HG03103 (cell line): Measurements from ENCODE around the gene SNN.

Experiments used
- ATAC-seq: cut with Tn5 transposase; IDR thresholded peaks from one replicate; pipeline ENCODE4 v1.9.1; 2021; ENCODE audit warnings: low read depth; ENCODE audit not compliant: unreplicated experiment

The SNN gene

DNA sequence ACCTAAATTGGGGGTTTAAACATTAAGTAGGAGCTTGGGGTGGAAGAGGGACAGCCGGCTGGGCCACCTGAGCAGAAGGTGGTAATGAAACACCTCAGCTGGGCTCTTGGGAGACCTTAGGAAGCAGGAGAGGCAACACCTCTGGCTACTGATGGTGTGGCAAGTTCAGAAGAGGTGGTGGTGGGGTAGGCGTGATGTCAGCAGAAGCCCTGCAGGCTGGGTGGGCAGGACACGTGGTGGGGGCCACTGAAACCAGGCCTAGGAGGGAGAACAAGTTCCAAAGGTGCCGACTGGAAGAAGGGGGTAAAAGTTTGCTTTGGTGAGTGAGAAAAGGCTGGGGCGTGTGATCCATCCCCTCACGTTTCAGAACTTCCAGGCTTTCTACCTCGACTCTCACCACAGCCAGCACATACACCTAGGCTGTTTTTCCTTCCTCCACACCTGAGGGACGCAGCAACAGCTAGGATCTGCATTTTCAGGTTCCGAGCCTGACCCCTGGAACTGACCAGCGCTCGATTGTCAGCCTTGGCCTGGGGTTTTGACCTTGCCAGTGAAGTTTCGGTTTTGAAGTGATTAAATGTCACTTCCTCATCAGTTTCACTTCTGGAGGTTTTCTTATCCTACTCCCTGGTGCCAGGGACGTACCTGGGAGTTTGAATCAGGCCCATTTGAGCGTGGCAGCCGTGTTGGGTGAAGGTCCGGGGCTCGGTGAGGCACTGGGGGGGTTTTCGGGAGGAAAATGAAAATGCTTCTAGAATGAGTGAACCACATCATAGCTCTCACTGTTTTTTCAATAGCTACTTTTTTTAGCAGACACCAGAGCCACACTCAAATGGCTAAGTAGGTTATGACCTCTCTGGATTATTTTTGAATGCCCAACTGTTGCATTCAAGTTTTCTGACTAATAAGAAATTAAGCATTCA is 10.0 kb downstream of the SNN start:
- ATAC-seq: no peak

DNA sequence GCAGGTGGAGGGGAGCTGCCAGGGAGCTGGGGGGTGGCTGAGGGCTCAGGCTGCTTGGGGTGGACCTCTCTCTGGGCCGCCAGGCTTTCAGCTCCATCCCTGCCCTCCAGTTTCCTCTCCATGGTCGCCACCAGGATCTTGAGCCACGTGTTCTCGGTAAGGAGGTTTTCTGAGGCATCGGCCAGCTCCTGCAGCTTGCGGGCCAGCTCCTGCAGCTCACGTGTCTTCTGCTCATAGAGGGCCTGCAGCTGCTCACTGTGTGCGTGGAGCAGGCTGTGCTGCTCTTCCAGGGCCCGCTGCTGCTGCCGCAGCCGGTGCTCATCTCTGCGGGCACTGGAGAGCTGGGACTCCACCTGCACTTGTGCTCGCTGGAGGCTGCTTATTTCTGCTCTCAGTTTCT is 11.0 kb downstream of the SNN start:
- no peak for ATAC-seq

DNA sequence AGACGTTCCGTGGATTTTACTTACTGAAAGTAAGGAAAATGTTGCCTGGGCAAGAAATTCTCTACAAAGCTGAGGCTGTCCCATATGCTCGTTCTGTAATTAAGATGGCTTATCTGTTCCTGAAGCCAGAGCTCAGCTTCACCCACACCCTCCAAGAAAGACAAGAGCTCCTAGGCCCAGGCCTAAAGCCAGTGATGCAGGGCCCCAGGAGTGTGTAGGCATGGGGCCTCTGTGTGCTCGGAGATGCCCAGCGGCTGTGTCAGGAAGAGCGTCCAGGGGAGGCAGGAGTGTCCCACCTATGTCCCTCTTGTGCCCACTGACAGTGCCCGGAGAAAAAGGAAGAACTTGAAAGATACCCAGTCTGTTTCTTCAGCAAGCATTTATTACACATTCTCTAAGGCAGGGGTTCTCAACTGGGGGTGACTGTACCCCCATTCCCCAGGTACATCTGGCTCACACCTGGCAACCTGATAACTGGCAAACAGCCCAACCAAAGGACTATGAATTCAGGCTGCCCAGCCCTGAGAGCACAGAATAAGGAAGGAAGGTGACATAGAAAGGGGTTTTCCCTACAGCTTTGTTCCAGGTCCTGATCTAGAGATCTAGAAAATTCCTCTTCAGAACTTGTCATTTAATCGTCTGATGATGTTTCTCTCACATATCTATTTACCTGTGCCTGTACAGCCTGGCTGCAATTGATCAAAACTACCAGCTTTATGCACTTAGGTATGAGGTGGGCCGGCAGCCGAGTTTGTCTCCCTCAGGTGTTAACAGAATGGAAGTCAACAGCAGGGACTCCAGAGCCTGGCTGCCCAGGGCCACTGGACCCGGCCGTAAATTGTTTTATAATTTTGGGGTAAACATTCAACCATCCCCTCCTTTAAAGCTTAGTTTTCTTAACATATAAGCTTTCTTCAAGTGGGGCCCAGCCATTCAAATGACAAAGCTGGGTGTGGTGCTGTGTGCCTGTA is 12.0 kb downstream of the SNN start:
- no peak for ATAC-seq

- ATAC-seq: no peak
Observed at GRCh38 chr16:11681556-11681955, 13.3 kb downstream of the SNN start.

GRCh38 chr16:11681976-11682654 is 13.9 kb downstream of the SNN start:
- no peak for ATAC-seq

GRCh38 chr16:11682655-11683096 is 14.4 kb downstream of the SNN start:
- ATAC-seq: no peak

DNA sequence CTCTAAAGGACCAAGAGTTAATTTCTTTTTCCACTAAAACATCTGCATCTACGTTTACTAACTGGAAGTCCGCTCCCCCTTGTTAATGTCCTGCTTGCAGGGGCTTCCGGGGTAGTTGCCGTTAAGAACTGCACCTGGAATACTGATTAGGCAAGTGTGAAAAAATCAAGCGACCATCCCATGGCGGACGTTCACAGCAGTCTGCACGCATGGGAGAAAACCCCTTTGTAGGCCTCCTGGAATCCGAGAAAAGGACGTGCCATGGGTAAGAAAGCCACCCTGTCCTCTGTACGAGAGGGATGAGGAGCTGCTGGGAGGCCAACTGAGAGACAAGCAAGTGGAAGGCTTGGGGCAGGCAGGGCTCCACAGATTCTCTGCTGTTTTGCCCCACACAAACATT is 14.9 kb downstream of the SNN start:
- no peak for ATAC-seq

DNA sequence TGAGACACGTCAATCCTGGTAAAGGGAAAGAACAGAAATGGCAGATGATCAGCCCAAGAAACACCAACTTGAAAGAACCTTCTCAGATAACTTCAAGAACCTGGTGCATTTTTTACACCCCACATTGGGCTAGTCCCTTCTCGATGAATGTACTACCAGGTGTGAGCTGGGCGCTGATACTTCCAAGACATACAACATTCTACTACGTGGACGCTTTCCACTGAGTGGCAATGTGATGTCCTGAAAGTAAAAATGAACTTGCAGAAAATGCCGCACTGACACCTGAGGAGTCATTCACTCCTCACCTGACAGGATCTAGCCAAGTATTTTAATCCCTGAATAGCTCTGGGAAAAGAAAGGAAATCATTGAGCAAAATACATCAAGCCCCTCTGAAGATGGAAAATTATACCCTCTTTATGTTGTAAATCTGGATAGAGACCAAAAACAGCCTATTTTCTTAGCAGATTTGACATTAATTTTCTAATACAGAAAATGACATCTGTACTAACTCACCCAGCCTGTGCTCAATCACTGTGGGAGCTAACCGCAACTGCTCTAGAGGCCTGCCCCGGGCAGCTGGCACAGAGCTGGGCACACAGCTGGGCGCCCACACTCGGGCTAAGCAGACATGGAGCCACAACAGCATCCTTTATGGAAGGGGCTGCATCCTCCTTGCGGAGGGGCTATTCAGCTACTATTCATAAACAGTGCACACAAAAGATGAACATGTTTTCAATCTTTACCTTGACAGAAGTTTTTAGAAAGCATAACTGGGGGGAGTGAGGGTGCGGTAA is 16.2 kb downstream of the SNN start:
- ATAC-seq: no peak

DNA sequence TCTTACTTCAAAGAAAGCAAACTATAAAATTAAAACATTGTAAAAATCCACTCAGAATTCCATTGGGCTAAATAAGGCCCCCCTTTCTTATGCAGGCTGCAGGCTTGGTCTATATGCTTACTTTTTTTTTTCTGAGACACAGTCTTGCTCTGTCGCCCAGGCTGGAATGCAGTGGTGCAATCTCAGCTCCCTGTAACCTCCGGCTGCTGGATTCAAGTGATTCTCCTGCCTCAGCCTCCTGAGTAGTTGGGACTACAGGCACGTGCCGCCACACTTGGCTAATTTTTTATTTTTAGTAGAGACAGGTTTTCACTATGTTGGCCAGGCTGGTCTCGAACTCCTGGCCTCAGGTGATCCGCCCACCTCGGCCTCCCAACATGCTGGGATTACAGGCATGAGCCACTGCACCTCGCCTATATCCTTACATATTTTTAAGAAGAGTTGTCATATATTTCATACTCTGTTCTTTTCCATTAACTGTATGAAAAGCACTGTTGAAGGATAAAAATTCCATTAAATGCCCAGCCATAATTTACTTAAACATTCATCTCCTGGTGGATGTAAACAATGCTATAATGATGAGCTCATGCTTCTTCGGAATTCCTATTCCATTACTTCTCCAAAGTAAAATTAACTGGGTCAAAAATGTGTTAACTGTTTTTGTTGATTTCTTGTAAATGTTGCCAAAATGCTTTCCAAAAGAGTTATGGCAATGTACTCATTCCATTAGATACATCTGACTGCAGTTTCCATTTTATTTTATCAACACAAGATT is 17.8 kb downstream of the SNN start:
- ATAC-seq: no peak

DNA sequence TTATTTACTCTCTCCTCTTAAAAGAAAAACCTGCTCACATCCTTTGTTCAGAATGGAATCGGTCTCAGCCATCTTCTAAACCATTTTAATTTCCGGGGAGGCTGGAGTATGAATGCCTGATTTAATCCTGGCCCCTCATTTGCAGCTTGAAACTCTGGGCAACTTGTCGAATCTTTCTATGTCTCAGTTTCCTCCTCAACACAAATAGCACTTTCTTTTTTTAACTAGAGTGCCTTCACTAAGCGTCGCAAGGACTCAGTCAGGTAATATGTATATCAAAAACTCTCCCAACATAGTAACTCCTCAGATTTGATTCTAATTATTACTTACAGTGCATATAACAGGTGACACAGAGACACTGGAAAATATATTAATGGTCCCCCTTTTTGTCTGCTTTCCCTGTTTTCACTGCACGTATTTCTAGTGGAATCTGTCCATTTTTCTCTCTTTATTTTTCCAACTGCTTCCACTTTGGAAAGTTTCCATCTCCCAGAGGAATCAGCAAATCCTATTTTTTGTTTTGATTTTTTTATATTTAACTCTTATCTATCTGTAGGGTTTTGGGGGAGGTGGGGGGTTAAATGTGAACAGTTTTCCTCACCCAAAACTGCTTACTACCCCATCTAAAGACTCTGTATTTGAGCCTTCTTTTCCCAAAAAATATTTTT is 18.6 kb downstream of the SNN start:
- ATAC-seq: no peak

GRCh38 chr16:11687601-11688519 is 19.6 kb downstream of the SNN start:
- ATAC-seq: no peak

DNA sequence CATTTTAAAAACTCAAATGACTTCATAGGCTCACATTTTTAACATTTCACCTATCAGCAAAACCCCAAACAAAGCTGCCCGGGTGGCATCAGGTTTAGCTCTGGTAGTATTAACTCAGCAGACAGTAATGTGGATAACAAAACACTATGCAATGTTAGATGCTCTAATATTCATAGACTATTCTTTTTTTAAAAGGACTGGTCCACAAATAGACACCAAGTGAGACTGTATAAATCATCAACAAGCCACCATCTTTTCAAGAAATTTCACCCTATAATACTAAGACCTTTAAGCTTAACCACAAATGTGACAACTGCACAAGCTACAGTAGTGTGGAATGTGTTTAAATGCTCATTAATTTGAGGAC is 20.2 kb downstream of the SNN start:
- ATAC-seq: no peak

DNA sequence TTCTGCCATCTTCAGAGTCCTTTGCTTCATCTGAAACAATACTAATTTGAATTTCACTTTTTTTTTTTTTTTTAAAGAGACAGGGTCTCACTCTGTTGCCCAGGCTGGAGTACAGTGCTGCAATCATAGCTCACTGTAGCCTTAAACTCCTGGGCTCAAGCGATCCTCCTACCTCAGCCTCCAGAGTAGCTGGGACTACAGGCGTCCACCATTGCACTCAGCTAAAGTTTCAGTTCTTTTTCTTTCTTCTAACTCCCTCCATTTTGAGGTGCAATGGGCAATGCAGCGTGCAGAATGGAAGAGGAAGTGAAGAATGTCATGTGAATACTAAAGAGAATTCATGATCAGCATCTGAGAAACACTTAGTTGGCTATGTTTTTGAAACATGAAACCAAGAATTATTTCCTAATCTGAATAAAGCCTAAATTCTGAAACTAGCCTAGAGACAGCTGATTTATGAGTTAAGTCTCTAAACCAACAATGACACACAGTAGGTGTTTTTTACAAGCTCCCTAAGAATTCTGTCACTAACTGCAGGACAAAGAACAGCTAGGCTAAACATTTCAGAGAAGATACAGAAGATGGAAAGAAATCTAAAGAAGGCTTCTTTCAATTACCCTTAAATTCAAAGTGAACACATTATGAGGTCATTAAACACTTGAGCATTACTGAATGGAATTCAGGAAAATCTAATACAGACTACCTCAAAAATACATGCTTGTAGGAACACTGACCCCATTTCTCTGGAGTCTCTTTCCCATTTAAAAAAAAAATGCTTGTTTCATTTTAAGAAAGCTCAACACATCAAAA is 21.0 kb downstream of the SNN start:
- peak; percentile 74 for ATAC-seq

GRCh38 chr16:11691235-11691634 is 23.0 kb downstream of the SNN start:
- ATAC-seq: no peak

DNA sequence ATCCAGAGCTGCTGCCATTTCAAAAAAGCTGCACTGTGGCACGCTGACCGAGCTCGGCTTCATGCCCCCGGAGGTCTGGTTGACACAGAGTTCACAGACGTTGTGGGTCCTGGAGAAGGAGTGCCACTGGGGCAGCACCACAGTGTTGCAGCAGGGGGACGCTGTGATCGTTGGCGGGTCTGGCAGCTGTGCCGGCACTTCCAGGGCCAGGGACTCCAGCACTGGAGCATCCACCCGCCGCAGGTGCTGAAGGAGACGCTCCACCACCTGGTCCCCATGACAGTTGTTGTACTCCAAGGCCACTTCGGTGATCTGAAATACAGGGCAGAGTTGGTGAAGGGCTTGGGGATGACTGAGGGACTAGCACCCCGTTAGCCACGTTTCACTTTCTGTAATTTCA is 23.5 kb downstream of the SNN start:
- no peak for ATAC-seq

GRCh38 chr16:11692171-11692570 is 23.9 kb downstream of the SNN start:
- ATAC-seq: no peak

GRCh38 chr16:11692651-11693050 is 24.4 kb downstream of the SNN start:
- no peak for ATAC-seq
